NCI-H1092 treated with DMSO at 0.1 percent for 48 hours (cell line): ENCODE data around the gene TBX1.

Source experiments
- DNase-seq: peaks from one replicate; lab custom pipeline; 2025; lab: John Stamatoyannopoulos, UW

TBX1 gene

DNA sequence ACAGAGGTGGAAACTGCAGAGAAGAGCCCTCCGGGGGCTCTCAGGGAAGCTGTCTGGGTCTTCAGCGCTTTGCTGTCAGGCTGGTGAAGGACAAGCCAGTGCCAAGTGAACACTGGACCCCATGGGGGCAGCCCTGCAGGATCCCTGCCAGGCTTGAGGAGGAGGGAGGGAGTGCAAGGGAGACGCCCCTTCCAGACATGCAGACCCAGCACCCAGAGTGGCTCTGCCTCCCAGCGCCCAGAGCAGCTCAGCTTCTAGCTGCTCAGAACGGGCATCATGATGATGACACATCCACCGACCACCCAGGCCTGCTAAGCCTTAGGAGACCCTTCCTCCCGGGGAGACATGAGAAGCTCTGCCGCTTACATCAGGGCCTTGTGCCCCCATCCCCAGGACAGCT lies 39.7 kb downstream of the TBX1 start:
- DNase-seq, result no peak

DNA sequence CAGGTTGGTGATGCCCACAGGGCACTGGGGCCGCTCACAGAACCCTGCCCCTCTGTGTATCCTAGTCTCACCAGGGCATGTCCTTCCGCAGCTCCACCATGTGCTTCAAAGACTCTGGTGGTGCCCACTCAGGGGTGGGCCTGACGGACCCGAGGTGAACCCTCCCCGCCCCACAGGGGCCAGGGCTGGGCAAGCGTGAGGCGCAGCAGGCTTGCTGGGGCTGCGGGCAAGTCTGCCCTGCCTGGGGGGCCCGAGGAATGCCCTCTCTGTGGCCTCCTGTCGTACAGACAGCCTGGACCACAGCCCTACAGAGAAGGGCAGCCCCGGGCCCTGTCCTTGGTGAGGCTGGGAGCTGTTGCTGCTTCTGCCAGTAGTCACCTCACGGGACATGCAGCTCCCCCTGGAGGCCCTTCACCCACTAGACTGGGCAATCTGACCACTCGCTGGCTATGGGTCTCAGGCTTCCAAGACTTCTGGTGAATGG lies 40.2 kb downstream of the TBX1 start:
- no peak for DNase-seq

DNA sequence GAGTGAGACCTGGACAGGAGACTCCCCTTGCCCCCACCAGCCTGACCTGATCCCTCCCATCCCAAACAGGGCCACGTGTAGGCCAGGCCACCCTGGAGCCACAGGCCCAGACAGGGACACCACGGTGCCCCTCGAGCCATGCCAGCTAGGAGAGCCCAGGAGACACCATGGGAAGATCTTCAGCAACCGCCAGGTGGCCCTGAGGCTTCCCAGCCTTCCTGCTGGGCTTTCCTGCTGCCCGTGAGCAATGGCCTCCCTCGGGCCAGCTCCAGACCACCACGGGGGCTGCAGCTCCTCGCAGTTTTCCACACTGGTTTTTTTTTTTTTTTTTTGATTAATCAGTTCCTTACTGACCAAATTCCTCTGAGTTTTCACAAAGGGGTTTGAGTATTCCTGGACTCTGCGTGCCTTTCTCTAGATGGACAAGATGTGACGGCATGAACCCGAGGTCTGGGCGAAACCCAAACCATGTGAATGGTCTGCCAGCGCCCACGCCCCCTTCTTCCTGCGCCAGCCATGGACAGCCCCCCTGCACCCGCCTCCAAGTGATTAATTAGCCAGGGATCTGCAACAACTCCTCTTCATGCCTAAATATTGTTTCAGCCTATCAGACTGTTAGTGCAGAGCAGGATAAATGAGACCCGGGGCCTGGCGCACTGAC lies 40.9 kb downstream of the TBX1 start:
- no peak for DNase-seq

DNA sequence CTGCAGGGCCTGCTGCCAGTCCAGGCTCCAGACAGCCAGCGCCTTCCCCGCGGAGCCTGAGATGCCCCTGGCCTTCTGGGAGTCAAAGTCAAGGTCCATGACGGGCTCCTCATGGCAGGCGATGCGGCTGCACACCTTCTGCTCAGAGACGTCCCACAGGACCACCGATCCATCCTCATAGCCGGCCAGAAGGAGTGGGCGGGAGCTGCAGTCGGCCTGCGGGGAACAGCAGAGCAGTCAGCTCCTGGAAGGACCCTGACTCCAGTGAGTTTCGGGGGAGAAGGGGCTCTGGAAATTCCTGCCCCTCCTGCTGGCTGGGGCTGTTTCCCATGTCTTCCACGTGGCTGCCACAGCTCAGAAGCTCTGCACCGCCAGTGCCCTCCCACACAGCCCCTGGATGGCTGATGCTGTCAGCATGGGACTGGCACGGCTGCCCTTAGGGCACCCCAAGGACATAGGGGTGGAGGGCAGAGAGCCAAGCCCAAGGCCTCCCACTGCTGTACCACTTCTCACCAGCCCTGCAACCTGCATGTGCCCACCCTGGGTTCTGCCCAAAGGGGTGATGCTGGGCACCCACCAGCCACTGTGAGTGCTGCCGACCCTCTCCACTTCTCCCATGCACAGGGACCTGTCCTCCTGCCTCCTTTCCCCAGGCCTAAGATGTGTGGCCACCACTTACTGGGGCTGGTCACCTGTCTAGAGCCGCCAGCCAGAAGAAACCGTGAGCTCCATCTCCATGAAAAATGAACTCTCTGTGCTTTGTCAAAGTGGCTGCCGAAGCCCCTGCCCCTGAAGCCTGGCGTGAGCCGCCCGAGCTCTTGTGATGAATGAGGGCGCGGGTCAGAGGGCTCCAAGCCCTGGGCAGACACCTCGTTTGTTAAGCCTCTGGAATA lies 41.7 kb downstream of the TBX1 start:
- no peak for DNase-seq

DNA sequence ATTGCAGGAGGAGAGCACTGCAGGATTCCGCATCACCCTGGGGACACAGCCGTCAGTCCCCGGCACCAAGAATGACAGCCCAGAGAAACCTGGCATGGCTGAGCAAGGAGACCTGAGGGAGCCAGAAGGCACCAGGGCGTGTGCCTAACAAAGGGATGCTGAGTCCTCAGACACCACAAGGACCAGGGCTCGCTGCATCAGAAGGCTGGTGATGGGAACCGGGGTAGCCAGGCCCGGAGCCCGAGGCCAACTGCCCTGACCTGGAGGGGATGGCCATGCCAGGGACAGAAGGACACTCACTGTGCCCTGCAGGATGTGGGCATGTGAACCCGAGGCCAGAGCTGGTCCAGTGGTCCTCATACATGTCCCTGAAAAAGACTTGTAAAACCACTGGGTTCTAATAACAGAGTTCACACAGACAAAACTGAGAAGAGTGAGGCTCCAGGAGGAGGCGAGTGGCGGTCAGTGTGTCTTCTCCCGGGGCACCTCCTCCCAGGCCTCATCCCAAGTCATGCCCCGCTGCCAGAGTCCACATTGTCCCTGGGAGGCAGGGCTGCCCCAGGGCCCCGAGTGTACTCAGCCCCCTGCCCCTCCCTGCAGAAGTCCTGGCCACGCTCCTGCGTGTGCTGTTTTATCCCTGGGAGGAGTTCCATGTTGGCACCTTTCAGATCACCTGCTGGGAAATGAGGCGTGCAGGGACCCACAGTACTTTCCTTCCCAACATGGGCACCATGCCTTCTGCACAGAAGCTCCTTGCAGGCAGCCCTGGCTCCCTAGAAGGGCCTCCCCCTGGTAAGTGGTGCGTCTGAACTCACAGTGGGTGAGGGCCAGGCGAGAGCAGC lies 42.5 kb downstream of the TBX1 start:
- no peak for DNase-seq

DNA sequence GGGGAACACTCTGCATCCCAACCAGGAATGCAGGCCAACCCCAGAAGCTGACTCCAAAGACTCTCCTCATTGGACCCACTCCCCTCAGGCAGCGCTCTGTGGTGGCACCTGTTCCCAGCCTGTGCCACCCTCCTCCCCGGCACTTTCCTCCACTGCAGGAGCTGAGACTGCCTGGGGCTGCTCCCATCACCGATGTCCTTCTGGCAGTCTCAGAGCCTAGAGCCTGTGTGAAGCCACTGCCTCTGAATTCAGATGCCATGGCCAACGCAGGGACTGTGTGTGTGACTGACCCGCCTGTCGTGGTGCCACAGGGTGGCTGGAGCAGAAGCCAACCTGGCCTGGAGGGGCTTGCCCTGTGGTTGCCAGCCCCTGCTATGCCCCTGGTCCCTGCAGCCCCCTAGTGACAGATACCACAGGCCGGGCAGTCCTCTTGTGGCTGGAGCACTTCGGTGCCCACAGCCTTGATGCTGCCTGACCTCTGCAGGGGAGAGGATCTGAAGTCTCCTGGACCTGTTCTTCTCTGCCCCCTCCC lies 43.2 kb downstream of the TBX1 start:
- DNase-seq, result no peak

DNA sequence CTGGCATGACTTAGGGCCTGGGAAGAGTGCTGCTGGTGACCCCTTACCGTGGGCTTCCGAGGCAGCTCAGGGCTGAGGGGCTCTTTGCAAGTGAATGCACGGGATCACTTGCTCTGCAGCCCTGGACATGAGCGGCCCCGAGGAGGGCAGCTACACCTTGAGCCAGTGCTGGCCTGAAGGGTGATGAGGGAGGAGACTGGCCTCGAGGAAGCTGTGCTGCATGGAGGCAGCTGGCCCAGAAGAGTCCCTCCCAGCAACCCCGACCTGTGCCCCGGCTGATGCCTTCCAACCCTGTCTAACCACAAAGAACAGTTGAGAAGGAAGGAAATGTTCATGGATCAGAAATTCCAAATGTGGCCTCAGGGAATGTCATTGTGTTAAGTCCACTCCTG lies 45.2 kb downstream of the TBX1 start:
- no peak for DNase-seq

DNA sequence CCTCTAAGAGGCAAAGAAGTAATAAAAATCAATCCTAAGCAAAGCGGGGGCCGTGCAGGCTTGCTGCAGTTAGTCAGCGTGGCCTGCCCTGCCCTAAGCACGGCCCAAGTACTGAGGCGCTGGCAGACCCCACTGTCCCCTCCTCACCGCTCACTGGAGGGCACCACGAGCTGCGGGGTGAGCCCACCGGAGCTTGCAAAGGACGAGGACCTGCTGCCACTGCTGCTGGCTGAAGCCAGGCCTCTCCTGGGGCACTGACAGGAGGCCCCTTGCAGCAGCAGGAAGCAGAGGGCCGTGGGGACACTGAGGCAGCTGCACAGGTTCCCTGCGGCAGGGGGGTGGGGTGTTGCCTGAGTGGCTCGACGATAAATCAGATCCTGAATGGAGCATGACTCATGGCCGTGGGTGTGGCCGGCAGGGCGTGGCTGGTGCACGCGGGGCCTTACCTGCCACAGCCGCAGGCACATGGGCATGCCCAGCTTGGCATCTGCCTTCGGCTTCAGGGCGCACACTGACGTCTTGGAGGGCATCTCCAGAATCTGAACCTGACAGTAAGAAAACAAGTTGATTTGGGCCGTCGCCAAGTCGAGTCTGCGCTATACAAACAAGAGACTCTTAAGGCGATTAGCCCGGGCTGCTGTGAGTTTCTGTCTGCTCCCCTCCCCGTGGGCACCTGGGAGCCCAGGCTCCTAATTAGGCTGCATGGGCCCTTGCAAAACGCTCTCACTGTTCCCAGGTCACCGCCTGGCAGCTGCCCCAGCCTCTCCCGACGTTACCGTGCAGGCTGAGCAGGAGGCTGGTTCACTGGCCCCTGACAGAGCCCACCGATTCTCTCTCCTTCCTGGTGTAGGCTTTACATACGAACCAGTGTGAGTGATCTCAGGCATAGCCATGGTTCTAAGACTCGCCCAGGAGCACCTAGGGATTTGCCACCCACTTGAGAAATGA lies 45.9 kb downstream of the TBX1 start:
- DNase-seq, result no peak

DNA sequence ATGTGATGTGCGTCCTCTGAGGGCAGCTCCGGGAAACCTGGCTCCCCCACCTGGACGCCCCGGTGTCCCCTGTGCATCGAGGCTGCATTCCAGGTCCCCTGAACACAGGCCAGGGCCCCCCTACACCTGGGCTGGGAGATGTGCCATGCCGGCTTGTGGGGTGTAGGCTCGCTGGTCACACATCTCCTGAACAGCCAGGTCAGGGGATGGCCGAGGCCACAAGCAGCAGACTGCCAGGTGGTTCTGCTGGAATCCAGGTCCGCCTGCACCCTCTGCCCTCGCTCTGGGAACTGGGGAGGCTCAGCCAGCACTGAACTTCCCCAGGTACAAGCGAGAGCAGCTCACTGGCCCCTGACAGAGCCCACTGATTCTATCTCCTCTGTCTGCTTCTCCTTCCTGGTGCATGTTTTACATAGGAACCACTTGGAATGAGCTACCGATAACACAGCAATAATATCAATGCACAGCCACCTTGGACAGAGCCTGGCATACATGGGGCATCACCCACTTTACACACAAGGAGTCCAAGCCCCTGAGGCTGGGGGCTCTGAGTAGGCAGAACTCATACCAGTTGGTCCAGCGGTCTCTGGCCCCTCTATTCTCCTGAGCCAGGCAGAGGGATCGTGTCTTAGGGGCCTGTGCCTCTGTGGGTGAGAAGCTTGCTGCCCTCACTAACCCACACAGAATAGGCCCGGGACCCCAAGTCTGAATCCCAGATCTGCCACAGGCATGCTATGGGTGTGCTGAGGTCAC lies 46.8 kb downstream of the TBX1 start:
- DNase-seq, result no peak

DNA sequence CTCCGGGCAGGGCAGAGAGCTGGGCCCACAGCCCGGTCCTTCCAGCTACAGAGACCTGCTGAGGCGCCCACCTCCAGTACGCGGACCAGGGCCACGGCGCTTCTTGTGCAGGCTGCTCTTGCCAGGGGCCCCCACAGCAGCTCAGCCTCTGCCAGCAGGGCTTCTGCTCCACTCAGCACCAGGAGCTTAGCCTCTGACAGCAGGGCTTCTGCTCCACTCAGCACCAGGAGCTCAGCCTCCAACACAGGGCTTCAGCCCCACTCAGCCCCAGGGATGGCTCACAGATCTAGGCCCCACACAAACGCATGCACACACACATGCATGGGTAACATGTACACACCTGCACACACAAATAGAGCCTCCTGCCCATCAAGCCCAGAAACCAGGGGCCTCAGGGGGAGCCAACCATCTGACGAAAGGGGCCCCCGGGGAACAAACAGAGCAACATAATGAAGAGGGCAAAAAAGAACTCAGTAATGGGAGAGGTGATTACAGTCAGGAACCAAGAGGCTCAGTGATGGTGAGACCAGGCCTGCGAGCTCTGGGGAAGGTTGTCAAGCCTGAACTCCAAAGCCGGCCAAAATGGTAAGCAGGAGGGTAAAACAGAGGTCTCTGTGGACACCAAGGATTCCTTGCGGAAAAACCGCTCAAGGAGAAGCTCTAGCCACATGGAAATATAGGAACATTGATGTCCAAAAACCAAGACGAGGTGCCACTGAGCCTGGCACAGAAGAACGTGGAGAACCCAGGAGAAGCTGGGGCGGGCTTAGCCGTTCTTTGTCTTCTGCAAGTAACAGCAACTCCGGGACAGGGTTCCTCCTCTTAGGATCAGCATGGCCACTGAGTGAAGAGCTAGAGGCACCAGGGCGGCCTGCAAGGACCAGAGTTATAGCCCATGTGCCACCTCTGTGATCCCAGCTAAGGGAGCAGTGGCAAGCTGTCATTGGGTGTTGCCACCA lies 47.6 kb downstream of the TBX1 start:
- no peak for DNase-seq

DNA sequence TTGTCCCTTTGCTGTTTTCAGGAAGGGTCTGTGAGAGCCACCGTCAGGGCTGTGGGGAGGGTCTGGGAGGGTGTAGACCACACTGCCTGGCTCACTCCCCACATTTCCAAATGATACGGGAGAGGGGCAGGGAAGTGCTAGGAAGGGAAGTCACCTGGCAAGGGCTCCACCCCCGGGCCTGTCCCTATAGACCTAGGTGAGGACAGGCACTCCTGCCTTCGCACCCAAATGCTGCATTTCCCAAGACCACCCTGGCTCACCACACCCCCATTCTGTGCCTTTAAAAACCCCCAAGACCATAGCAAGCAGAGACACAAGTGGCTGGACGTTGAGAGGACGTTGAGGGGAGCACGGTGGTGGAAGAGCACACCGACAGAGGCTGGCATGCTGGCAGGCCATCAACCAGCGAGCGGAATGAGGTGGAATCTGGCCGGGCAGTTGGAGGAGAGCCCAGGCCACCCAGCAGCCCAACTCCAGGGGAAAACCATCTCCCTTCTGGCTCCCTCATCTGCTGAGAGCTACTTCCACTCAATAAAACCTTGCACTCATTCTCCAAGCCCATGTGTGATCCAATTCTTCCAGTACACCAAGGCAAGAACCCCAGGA lies 48.4 kb downstream of the TBX1 start:
- DNase-seq, result no peak

DNA sequence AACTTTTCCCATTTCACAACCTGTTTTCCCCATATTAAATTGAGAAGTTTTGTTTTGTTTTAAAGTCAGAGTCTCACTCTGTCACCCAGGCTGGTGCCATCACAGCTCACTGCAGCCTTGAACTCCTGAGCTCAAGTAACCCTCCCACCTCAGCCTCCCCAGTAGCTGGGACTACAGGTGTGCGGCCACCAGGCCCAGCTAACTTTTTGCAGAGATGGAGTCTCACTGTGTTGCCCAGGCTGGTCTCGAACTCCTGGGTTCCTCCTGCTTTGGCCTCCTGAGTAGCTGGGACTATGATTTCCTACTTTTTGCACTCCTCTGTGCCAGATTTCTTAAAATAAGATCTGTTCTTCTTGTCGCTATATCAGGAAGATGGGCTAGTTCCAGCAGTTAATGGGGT lies 49.2 kb downstream of the TBX1 start:
- DNase-seq, result no peak

DNA sequence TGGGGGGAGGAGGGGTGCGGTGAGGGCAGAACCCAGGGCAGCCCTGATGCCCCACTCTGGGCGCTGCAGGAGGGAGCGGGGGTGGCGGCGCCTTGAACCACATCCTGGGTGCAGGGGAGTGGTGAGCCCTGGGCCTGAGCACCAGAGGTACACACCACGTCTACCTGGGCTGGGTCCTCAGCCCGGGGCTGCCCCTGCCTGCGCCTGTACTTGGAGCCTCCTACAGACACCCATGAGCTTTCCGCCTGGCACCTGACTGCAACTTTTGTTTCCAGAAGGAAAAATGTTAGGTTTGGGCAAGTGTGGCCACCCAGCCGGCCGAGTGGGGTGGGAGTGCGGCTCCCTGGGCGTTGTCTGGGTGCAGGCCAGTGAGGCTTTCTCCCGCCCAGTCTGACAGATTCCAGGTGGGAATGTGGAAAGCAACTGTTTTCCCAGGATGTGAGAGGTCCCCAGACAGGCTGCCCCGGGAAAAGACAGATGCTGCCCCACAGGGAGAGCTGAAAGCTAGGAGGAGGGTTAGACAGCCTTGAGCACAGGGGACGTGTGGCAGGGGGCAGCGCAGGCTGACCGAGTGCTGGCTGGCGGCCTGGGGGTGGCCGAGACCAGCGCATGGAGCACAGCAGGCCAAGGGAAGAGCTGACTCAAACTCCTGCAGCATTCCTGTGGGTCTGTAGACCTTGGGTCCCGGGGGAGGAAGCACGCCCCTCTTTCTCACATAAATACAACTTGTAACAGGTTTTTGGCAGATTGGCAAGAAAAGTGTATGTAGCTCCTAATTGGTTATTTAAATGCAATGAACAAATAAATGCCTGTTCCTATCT lies 50.0 kb downstream of the TBX1 start:
- DNase-seq, result no peak

DNA sequence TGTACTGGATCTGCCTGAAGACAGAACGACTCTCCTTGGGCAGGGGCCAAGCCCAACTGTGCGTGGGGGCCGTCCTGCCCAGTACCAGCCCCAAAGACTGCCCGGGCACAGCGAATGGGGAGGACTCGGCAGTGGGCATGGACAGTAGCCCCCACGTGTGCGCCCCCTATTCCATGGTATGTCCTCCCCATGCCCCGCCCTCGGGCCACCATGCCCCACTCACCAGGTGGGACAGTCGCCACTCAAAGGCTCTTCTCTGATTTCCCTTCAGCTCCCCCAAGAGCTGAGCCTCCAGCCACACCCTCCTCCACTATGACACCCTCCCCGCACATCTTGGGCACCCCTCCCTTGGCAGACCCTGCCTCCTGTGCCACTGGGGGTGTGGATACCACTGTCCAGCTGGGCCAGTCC lies 50.6 kb downstream of the TBX1 start:
- no peak for DNase-seq

DNA sequence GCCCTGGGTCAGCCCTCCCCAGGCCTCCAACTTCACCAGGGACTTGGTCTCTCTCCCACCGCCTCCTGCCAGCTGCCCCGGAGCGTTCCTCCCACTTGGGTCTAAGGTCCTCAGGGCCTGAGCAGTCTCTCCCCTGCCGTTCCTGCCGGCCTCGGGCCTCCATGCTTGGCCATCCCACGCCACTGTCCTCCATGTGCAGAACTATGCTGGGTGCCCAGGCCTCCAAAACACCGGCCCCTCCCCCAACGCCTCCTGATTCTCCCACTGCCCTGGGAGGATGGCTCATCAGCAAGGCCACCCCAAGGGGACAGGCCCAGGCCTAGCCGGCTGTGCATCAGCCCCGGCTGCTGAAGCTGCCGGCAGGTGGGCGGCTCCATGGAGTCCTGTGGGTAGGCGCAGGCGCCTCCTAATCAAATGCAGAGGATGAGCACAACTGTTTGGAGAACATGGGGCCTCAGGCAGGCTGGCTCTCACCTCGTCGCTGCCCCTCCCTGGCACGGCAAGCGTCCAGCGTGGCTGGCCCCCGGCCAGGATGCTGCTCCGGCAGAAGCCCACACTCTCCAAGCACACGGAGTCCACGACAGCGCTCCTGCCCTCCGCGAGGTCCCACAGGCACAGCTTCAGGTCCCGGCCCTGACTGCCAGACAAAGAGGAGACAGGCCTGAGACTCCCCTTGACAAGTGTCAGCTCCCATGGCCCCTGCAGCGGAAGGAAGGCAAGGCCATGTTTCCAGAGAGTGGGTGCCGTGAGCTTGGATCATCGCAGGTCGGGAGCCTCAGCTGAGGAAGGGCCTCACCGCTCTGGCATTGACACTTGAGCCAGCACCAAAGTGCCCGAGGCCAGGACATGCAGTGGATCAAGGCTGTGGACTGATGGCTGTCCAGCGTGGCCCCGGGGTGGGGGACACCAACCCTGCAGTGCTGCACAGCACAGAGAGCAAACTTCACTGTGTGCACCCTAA lies 51.5 kb downstream of the TBX1 start:
- no peak for DNase-seq

DNA sequence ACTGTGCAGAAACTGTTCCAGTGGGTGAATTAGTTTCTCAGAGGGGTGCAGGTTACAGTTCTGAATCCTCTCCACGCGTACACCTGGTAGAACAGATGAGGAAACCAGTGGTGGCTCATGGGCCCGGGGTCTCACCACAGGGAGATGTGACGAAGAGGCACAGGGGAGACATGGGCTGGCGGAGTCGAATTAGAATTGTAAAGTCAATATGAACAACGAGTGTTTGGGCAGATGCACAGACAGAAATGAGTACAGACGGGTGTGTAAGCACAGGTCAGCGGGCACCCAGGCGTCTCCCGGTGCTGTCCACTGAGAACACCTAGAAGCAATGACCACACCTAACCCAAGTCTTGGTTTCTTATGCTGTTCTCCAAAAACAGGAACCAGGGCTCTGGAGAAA lies 52.3 kb downstream of the TBX1 start:
- DNase-seq, result no peak

DNA sequence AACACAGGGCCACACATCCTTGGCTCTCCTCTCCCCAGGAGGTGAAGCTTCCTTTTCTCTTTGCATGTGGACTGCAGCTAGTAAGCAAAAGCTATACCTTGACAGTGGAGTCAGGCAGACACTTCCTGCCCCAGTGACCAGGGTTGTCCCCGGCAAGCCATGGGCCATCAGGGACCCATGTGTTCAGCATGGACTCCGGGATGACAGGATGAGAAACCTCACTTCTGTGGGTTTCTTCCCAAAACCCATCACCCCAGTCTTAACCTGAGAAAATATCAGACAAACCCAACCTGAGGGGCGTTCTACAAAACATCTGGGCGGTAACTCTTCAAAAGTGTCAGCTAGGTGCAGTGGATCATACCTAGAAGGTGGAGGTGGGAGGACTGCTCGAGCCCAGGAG lies 53.9 kb downstream of the TBX1 start:
- no peak for DNase-seq
